Spinal cord (tissue), 10 donors: Measurements from ENCODE around the gene PCDHB14. TPM values are rescaled to one million over a fixed set of nuclear protein-coding genes. Genes with fewer than 3 reads are reported as not detected.
"Not testable (repeated sequence)": the region's sequence is repeated elsewhere in the genome, so short reads cannot be mapped to it uniquely, and the experiment has no call there.

Experiments used
- DNase-seq, 6 donors: peaks; one replicate each; pipeline versions ENCODE4 v3.0.0 to v3.0.0-alpha.2; 2013 to 2015; ENCODE audit warnings: low spot score in 6 of 6, low read depth in 4 of 6
- H3K27ac ChIP-seq: one replicate; pipeline ENCODE4 v1.5.1; 2013; ENCODE audit warnings: low read depth, low read length, control low read depth
- H3K27me3 ChIP-seq: one replicate; pipeline ENCODE4 v1.6.1; 2013; ENCODE audit warnings: low read length; ENCODE audit not compliant: control insufficient read depth, insufficient read depth
- H3K36me3 ChIP-seq: one replicate; pipeline ENCODE4 v1.6.1; 2013; ENCODE audit warnings: low read length; ENCODE audit not compliant: control insufficient read depth, insufficient read depth
- H3K4me1 ChIP-seq: one replicate; pipeline ENCODE4 v1.6.1; 2013; ENCODE audit warnings: low read length; ENCODE audit not compliant: control insufficient read depth, insufficient read depth
- H3K4me3 ChIP-seq: one replicate; pipeline ENCODE4 v1.5.1; 2013; ENCODE audit warnings: low read depth, low read length, control low read depth
- H3K9me3 ChIP-seq: one replicate; pipeline ENCODE4 v1.6.1; 2013; ENCODE audit warnings: low read length; ENCODE audit not compliant: control insufficient read depth, insufficient read depth
- WGBS: methylation state at CpG from one replicate; pipeline ENCODE4 v1.1.5; 2013; ENCODE audit warnings: missing lambda C conversion rate; ENCODE audit not compliant: insufficient coverage; 5-methylcytosine and 5-hydroxymethylcytosine counted together
- polyA plus RNA-seq, 2 donors: library from polyadenylated mRNA; unstranded; fragments of 120-200 nt; gene quantifications; one replicate each; pipeline ENCODE4 v1.2.1, GENCODE V29; 2013; ENCODE audit not compliant: insufficient read length in 2 of 2
- total RNA-seq, 2 donors: library from RNA; depleted of rRNA in 1 of 2; stranded (reverse); fragments of 120-200 nt in 1 of 2; fragments of >200 nt in 1 of 2; gene quantifications; one replicate each; pipeline versions ENCODE4 v1.2.3 to v1.2.4, GENCODE V29; 2013 to 2014
- donor health status: healthy.

The PCDHB14 gene
- total and polyA plus RNA-seq, 4 donors, result 10.4 to 17.4 (median 13.6) TPM

GRCh38 chr5:141234109-141234667, 11.0 kb downstream of the PCDHB14 start:
- Histone ChIP-seq H3K9me3 (peaks cover 14% of the 10 kb centered on the region), H3K4me3 (no peak overlapping the region), H3K27me3 (no peaks in the 10 kb centered on the region), H3K27ac (no peak overlapping the region), H3K4me1 (no peaks in the 10 kb centered on the region), H3K36me3 (no peaks in the 10 kb centered on the region)
- WGBS, result 1% methylated on average over 14 of the region's 15 CpGs
- peak in 2 of 6 donors; percentile 33 to 45 for DNase-seq

DNA sequence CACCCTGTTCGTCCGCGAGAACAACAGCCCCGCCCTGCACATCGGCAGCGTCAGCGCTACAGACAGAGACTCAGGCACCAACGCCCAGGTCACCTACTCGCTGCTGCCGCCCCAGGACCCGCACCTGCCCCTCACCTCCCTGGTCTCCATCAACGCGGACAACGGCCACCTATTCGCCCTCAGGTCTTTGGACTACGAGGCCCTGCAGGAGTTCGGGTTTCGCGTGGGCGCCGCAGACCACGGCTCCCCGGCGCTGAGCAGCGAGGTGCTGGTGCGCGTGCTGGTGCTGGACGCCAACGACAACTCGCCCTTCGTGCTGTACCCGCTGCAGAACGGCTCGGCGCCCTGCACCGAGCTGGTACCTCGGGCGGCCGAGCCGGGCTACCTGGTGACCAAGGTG, 12.8 kb downstream of the PCDHB14 start:
- DNase-seq, H3K36me3 ChIP-seq, H3K4me1 ChIP-seq, H3K27ac ChIP-seq, H3K27me3 ChIP-seq, H3K4me3 ChIP-seq: not testable (repeated sequence)
- 17% methylated on average over 40 of the region's 40 CpGs for WGBS
- peaks cover 20% of the 10 kb centered on the region for H3K9me3 ChIP-seq

GRCh38 chr5:141236516-141237313, 13.6 kb downstream of the PCDHB14 start:
- DNase-seq, result no peak
- Histone ChIP-seq H3K4me1 (no peaks in the 10 kb centered on the region), H3K27me3 (no peaks in the 10 kb centered on the region), H3K36me3 (peaks cover 4% of the 10 kb centered on the region), H3K4me3 (no peak overlapping the region), H3K9me3 (peaks cover 23% of the 10 kb centered on the region), H3K27ac (no peak overlapping the region)
- WGBS, result 14% methylated on average over 29 of the region's 32 CpGs

GRCh38 chr5:141241496-141241895, 18.4 kb downstream of the PCDHB14 start:
- no peak for DNase-seq
- Histone ChIP-seq H3K27ac (no peak overlapping the region), H3K27me3 (no peaks in the 10 kb centered on the region), H3K9me3 (peaks cover 27% of the 10 kb centered on the region), H3K4me1 (peaks cover 3% of the 10 kb centered on the region), H3K4me3 (no peak overlapping the region), H3K36me3 (peaks cover 7% of the 10 kb centered on the region)
- 17% methylated on average over 43 of the region's 43 CpGs for WGBS

DNA sequence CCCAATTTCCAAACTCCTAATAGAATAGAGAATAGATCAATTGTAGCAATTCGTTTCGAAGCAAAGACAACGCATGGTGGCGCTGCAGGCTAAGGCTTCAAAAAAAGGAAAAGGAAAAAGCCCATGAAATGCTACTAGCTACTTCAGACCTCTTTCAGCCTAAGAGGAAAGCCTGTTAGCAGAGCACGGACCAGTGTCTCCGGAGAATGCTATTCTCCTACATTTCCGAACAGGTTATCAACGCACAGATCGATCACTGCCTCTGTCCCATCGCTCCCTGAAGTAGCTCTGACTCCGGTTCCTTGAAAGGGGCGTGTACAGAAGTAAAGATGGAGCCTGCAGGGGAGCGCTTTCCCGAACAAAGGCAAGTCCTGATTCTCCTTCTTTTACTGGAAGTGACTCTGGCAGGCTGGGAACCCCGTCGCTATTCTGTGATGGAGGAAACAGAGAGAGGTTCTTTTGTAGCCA, 22.1 kb downstream of the PCDHB14 start, which contains the start of gene PCDHB15:
Gene PCDHB15 (plus strand): TSS at position 146 of the 468 bp plus-strand sequence. CDS start 184 bp downstream, at position 330.
- H3K4me3 ChIP-seq, result peak within 1 kb of the TSS; percentile 4
- peaks cover 17% of the 10 kb centered on the region for H3K36me3 ChIP-seq
- H3K27ac ChIP-seq, result no peak within 1 kb of the TSS
- peaks cover 3% of the 10 kb centered on the region for H3K4me1 ChIP-seq
- peaks cover 22% of the 10 kb centered on the region for H3K9me3 ChIP-seq
- DNase-seq, result peak in 3 of 6 donors; percentile 23 to 74 (median 69)
- no peaks in the 10 kb centered on the region for H3K27me3 ChIP-seq
- 14% methylated on average over 12 of the region's 16 CpGs for WGBS

DNA sequence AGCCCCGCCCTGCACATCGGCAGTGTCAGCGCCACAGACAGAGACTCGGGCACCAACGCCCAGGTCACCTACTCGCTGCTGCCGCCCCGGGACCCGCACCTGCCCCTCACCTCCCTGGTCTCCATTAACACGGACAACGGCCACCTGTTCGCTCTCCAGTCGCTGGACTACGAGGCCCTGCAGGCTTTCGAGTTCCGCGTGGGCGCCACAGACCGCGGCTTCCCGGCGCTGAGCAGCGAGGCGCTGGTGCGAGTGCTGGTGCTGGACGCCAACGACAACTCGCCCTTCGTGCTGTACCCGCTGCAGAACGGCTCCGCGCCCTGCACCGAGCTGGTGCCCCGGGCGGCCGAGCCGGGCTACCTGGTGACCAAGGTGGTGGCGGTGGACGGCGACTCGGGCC, 23.8 kb downstream of the PCDHB14 start:
- not testable (repeated sequence) for H3K4me1 ChIP-seq, H3K27me3 ChIP-seq, H3K27ac ChIP-seq, H3K4me3 ChIP-seq, DNase-seq
- 33% methylated on average over 18 of the region's 42 CpGs for WGBS
- peaks cover 13% of the 10 kb centered on the region for H3K36me3 ChIP-seq
- peaks cover 17% of the 10 kb centered on the region for H3K9me3 ChIP-seq

GRCh38 chr5:141247434-141247833, 24.3 kb downstream of the PCDHB14 start:
- not testable (repeated sequence) for H3K4me3 ChIP-seq, DNase-seq, H3K27me3 ChIP-seq, H3K27ac ChIP-seq, H3K4me1 ChIP-seq
- WGBS, result 32% methylated on average over 29 of the region's 34 CpGs
- H3K36me3 ChIP-seq, result peaks cover 13% of the 10 kb centered on the region
- H3K9me3 ChIP-seq, result peaks cover 17% of the 10 kb centered on the region

GRCh38 chr5:141250576-141250975, 27.4 kb downstream of the PCDHB14 start:
- DNase-seq, result no peak
- Histone ChIP-seq H3K27ac (no peak overlapping the region), H3K9me3 (peaks cover 22% of the 10 kb centered on the region), H3K27me3 (no peaks in the 10 kb centered on the region), H3K36me3 (peaks cover 13% of the 10 kb centered on the region), H3K4me1 (peaks cover 3% of the 10 kb centered on the region), H3K4me3 (no peak overlapping the region)

DNA sequence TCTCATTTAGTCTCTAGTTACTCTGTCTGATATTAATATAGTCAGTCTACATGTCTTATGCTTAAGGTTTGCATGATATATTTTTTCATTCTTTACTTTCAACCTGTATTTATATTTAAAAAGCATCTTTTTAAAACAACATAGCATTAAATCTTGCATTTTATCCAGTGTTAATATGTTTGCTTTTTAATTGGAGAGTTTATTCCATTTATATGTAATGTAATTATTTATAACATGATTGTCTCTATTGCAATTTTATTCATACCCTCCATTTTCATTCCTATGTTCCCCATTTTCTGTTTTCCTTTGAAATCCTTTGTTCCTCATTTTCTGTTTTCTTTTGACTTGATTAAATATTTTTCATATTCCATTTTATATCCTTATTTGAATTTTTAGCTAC, 35.3 kb downstream of the PCDHB14 start:
- Histone ChIP-seq H3K27ac (no peak overlapping the region), H3K27me3 (no peaks in the 10 kb centered on the region), H3K4me1 (no peaks in the 10 kb centered on the region), H3K36me3 (no peaks in the 10 kb centered on the region), H3K4me3 (no peak overlapping the region), H3K9me3 (peaks cover 46% of the 10 kb centered on the region)
- DNase-seq, result no peak

DNA sequence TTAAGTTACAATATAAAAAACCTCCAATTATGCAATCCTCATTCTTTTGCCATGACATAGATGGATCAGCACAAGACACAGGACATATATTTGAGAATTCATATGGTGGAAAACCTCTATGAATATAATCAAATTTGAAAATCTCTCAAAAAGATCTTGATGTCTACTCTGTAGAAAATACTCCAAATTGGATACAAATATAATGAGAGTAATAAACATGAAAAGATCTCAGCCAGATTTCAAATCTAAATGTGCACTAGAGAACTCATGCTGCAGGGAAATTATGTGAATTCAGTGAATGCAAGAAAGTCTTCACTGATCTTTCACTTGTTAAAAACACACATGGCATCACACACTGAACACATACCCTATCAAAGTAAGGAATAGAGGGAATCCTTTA, 35.8 kb downstream of the PCDHB14 start:
- H3K27me3 ChIP-seq, result no peaks in the 10 kb centered on the region
- no peak for DNase-seq
- H3K4me1 ChIP-seq, result no peaks in the 10 kb centered on the region
- H3K27ac ChIP-seq, result no peak overlapping the region
- no peak overlapping the region for H3K4me3 ChIP-seq
- peaks cover 47% of the 10 kb centered on the region for H3K9me3 ChIP-seq
- no peaks in the 10 kb centered on the region for H3K36me3 ChIP-seq
